Type B pancreatic cell (in vitro differentiated cells): ENCODE data around the gene ART3. TPM values are rescaled to one million over a fixed set of nuclear protein-coding genes. Genes with fewer than 3 reads are reported as not detected.
A peak's percentile ranks its signal among the peaks of the same experiment; 100 is the strongest.

Source experiments
- DNase-seq: peaks from one replicate; pipeline ENCODE4 v3.0.0; 2021; ENCODE audit warnings: mixed read lengths; ENCODE audit not compliant: unreplicated experiment; ENCODE audit errors: extremely low spot score
- H3K27ac Mint-ChIP-seq: 2 replicates; pipeline ENCODE4 v1.8.0; 2021; ENCODE audit warnings: mild to moderate bottlenecking, mixed read lengths
- H3K27me3 Mint-ChIP-seq: 2 replicates; pipeline ENCODE4 v1.8.0; 2021; ENCODE audit warnings: mixed read lengths
- H3K36me3 Mint-ChIP-seq: 2 replicates; pipeline ENCODE4 v1.8.0; 2021; ENCODE audit warnings: mixed read lengths
- H3K4me1 Mint-ChIP-seq: one replicate; pipeline ENCODE4 v1.8.0; 2021; ENCODE audit warnings: mixed read lengths; ENCODE audit not compliant: unreplicated experiment
- H3K4me3 Mint-ChIP-seq: 2 replicates; pipeline ENCODE4 v1.8.0; 2021; ENCODE audit warnings: mild to moderate bottlenecking, mixed read lengths
- H3K9me3 Mint-ChIP-seq: 2 replicates; pipeline ENCODE4 v1.8.0; 2021; ENCODE audit warnings: mixed read lengths
- total RNA-seq: library from RNA; stranded (reverse); gene quantifications from 2 replicates; pipeline ENCODE4 v1.2.1, GENCODE V29; 2021; ENCODE audit warnings: low replicate concordance
- TF ChIP-seq, protein P1 (sequence below): fragments of 200-600 bp; sonication (generic); conservative IDR thresholded peaks from 2 replicates; pipeline ENCODE4 v1.5.0; 2021; ENCODE audit warnings: antibody characterized with exemption, mild to moderate bottlenecking

ART3 gene
- total RNA-seq, 1 donor from 2014 or later = not detected

GRCh38 chr4:76127754-76128153 lies 53.2 kb downstream of the ART3 start:
- no peaks in the 10 kb centered on the region for H3K4me1 Mint-ChIP-seq
- peaks cover 40% of the 10 kb centered on the region for H3K36me3 Mint-ChIP-seq
- no peak overlapping the region for H3K4me3 Mint-ChIP-seq
- no peak for DNase-seq
- H3K9me3 Mint-ChIP-seq = no peaks in the 10 kb centered on the region
- no peaks in the 10 kb centered on the region for H3K27me3 Mint-ChIP-seq
- H3K27ac Mint-ChIP-seq = no peak overlapping the region
- TF ChIP-seq, protein P1, sequence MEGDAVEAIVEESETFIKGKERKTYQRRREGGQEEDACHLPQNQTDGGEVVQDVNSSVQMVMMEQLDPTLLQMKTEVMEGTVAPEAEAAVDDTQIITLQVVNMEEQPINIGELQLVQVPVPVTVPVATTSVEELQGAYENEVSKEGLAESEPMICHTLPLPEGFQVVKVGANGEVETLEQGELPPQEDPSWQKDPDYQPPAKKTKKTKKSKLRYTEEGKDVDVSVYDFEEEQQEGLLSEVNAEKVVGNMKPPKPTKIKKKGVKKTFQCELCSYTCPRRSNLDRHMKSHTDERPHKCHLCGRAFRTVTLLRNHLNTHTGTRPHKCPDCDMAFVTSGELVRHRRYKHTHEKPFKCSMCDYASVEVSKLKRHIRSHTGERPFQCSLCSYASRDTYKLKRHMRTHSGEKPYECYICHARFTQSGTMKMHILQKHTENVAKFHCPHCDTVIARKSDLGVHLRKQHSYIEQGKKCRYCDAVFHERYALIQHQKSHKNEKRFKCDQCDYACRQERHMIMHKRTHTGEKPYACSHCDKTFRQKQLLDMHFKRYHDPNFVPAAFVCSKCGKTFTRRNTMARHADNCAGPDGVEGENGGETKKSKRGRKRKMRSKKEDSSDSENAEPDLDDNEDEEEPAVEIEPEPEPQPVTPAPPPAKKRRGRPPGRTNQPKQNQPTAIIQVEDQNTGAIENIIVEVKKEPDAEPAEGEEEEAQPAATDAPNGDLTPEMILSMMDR = no peak

GRCh38 chr4:76141241-76141640 lies 66.7 kb downstream of the ART3 start:
- peaks cover 43% of the 10 kb centered on the region for H3K36me3 Mint-ChIP-seq
- H3K27ac Mint-ChIP-seq = no peak overlapping the region

GRCh38 chr4:76144546-76144945 lies 70.0 kb downstream of the ART3 start:
- Mint-ChIP-seq H3K27ac (no peak overlapping the region), H3K27me3 (no peaks in the 10 kb centered on the region), H3K4me1 (peaks cover 20% of the 10 kb centered on the region), H3K36me3 (peaks cover 28% of the 10 kb centered on the region), H3K4me3 (no peak overlapping the region), H3K9me3 (no peaks in the 10 kb centered on the region)
- no peak for DNase-seq
- TF ChIP-seq, protein P1 = no peak

More at GRCh38 chr4:76141241-76141640, 66.7 kb downstream of the ART3 start:
- Mint-ChIP-seq H3K4me1 (peaks cover 6% of the 10 kb centered on the region), H3K27me3 (no peaks in the 10 kb centered on the region), H3K9me3 (no peaks in the 10 kb centered on the region), H3K4me3 (no peak overlapping the region)
- DNase-seq = no peak
- TF ChIP-seq, protein P1 = no peak

GRCh38 chr4:76147454-76148141 lies 73.1 kb downstream of the ART3 start:
- H3K36me3 Mint-ChIP-seq = peaks cover 11% of the 10 kb centered on the region
- H3K27me3 Mint-ChIP-seq = no peaks in the 10 kb centered on the region
- peaks cover 27% of the 10 kb centered on the region for H3K4me1 Mint-ChIP-seq
- peak; percentile 78 for DNase-seq
- peak overlapping the region; percentile 99 for H3K4me3 Mint-ChIP-seq
- no peaks in the 10 kb centered on the region for H3K9me3 Mint-ChIP-seq
- TF ChIP-seq, protein P1 = no peak
- H3K27ac Mint-ChIP-seq = peak overlapping the region; percentile 93

GRCh38 chr4:76148142-76148865 lies 73.8 kb downstream of the ART3 start, which contains the start of gene NUP54:
Gene NUP54, minus strand, starts transcription at chr4:76148397. Its CDS starts 23 bp downstream, at chr4:76148374.
- Mint-ChIP-seq H3K27me3 (no peaks in the 10 kb centered on the region), H3K4me3 (peak within 1 kb of the TSS; percentile 99), H3K36me3 (peaks cover 7% of the 10 kb centered on the region), H3K9me3 (no peaks in the 10 kb centered on the region), H3K27ac (peak within 1 kb of the TSS; percentile 93), H3K4me1 (peaks cover 27% of the 10 kb centered on the region)
- TF ChIP-seq, protein P1 = no peak
- peak; percentile 94 for DNase-seq
